H1 (cell line): Measurements from ENCODE around the gene RRP1. TPM values are rescaled to one million over a fixed set of nuclear protein-coding genes. Genes with fewer than 3 reads are reported as not detected.

Experiments used
- CTCF ChIA-PET: fragments of 300-600 bp; sonication (Branson Sonifier 250); formaldehyde crosslinking; loops from one replicate; lab custom pipeline; 2021; ENCODE audit not compliant: partially characterized antibody; lab: Charles Lee
- POLR2A ChIA-PET: fragments of 300-600 bp; sonication (Branson Sonifier 250); formaldehyde crosslinking; loops from one replicate; lab custom pipeline; 2021; ENCODE audit warnings: inconsistent platforms; ENCODE audit not compliant: partially characterized antibody; lab: Charles Lee
- DNase-seq, 2 experiments: peaks; one replicate each; pipeline versions ENCODE4 v3.0.0 to v3.0.0-alpha.2; 2010 to 2022; ENCODE audit warnings: low spot score in 2 of 2, low read depth in 1 of 2, mixed read lengths in 1 of 2
- FAIRE-seq: peaks from 2 replicates; lab custom pipeline; 2011; peaks lifted over from hg19 to GRCh38; lab: Jason Lieb, UNC
- H2AFZ ChIP-seq: 2 replicates; pipeline ENCODE4 v1.8.1; 2012; ENCODE audit warnings: low read length, inconsistent platforms
- H2AK5ac ChIP-seq: 2 replicates; pipeline ENCODE4 v1.6.1; 2013; ENCODE audit warnings: low read depth, low read length
- H2BK120ac ChIP-seq: replicated peaks from 2 replicates; pipeline ENCODE3; 2013; ENCODE audit warnings: low read depth, low read length, inconsistent platforms
- H2BK12ac ChIP-seq: 2 replicates; pipeline ENCODE4 v1.6.1; 2013; ENCODE audit warnings: low read depth, low read length
- H2BK15ac ChIP-seq: 2 replicates; pipeline ENCODE4 v1.6.1; 2013; ENCODE audit warnings: low read length
- H2BK20ac ChIP-seq: 2 replicates; pipeline ENCODE4 v1.6.1; 2013; ENCODE audit warnings: low read length
- H2BK5ac ChIP-seq: 2 replicates; pipeline ENCODE4 v1.6.1; 2013; ENCODE audit warnings: low read depth, low read length
- H3K14ac ChIP-seq: 2 replicates; pipeline ENCODE4 v1.6.1; 2013; ENCODE audit warnings: inconsistent platforms; ENCODE audit not compliant: insufficient read length
- H3K18ac ChIP-seq: 2 replicates; pipeline ENCODE4 v1.6.1; 2013; ENCODE audit warnings: low read length; ENCODE audit errors: extremely low read depth
- H3K23ac ChIP-seq: 2 replicates; pipeline ENCODE4 v1.6.1; 2013; ENCODE audit warnings: inconsistent platforms; ENCODE audit not compliant: insufficient read length
- H3K23me2 ChIP-seq: 2 replicates; pipeline ENCODE4 v1.6.1; 2013; ENCODE audit warnings: low read depth, low read length
- H3K27ac ChIP-seq: 2 replicates; pipeline ENCODE4 v1.6.1; 2011; ENCODE audit warnings: low read depth, low read length, inconsistent platforms
- H3K27me3 ChIP-seq, 4 experiments: replicated peaks in 1 of 4; 1 replicate in 1 of 4; 2 replicates in 3 of 4; pipeline versions ENCODE4 v1.6.1 to v1.8.1; 2011 to 2013; ENCODE audit warnings: low read length in 3 of 4, mild to moderate bottlenecking in 3 of 4, inconsistent platforms in 2 of 4, mixed read lengths in 2 of 4, moderate library complexity in 1 of 4; ENCODE audit not compliant: control insufficient read depth in 3 of 4, insufficient read depth in 3 of 4; ENCODE audit errors: extremely low read depth in 1 of 4
- H3K36me3 ChIP-seq, 4 experiments: 2 replicates each; pipeline versions ENCODE4 v1.6.1 to v1.8.1; 2011 to 2013; ENCODE audit warnings: mild to moderate bottlenecking in 4 of 4, low read length in 3 of 4, moderate library complexity in 2 of 4, control low read depth in 1 of 4, inconsistent platforms in 1 of 4; ENCODE audit not compliant: insufficient read depth in 4 of 4, control insufficient read depth in 2 of 4
- H3K4ac ChIP-seq: replicated peaks from 2 replicates; pipeline ENCODE3; 2013; ENCODE audit warnings: low read length, low read depth, mixed read lengths, inconsistent platforms; ENCODE audit not compliant: insufficient read length
- H3K4me1 ChIP-seq, 4 experiments: replicated peaks in 1 of 4; 1 replicate in 1 of 4; 2 replicates in 3 of 4; pipeline versions ENCODE4 v1.6.1 to v1.8.1; 2011 to 2013; ENCODE audit warnings: low read length in 3 of 4, inconsistent platforms in 2 of 4, mixed read lengths in 1 of 4; ENCODE audit not compliant: insufficient read depth in 4 of 4, control insufficient read depth in 3 of 4
- H3K4me2 ChIP-seq, 2 experiments: 2 replicates each; pipeline versions ENCODE4 v1.6.1 to v1.8.1; 2011 to 2013; ENCODE audit warnings: low read depth in 2 of 2, low read length in 2 of 2, control low read depth in 1 of 2, inconsistent platforms in 1 of 2, mild to moderate bottlenecking in 1 of 2; ENCODE audit not compliant: insufficient read depth in 1 of 2
- H3K4me3 ChIP-seq, 4 experiments: fragments of 200-600, 300-600 bp in 1 of 4; sonication (generic), shearing (Covaris generic), sonication (Bioruptor Twin) in 1 of 4; 2 replicates each; pipeline versions ENCODE4 v1.5.1 to v1.8.1; 2011 to 2016; ENCODE audit warnings: low read length in 4 of 4, low read depth in 3 of 4, control low read depth in 2 of 4, inconsistent platforms in 2 of 4, mild to moderate bottlenecking in 2 of 4, mixed read lengths in 1 of 4, moderate library complexity in 1 of 4; ENCODE audit not compliant: insufficient read depth in 2 of 4; ENCODE audit errors: extremely low read depth in 1 of 4
- H3K56ac ChIP-seq: replicated peaks from 2 replicates; pipeline ENCODE3; 2013; ENCODE audit warnings: low read depth, mild to moderate bottlenecking, mixed read lengths, low read length, inconsistent platforms; ENCODE audit not compliant: insufficient read length
- H3K79me1 ChIP-seq: 2 replicates; pipeline ENCODE4 v1.6.1; 2013; ENCODE audit warnings: low read depth, low read length, control low read depth
- H3K79me2 ChIP-seq, 2 experiments: 2 replicates each; pipeline versions ENCODE4 v1.6.1 to v1.8.1; 2012 to 2013; ENCODE audit warnings: low read length in 2 of 2, mild to moderate bottlenecking in 2 of 2, inconsistent platforms in 1 of 2; ENCODE audit not compliant: insufficient read depth in 2 of 2, control insufficient read depth in 1 of 2
- H3K9ac ChIP-seq, 4 experiments: replicated peaks in 1 of 4; 1 replicate in 1 of 4; 2 replicates in 3 of 4; pipeline versions ENCODE4 v1.6.1 to v1.8.1; 2011 to 2013; ENCODE audit warnings: low read depth in 3 of 4, low read length in 3 of 4, control low read depth in 2 of 4, mild to moderate bottlenecking in 2 of 4, moderate library complexity in 2 of 4, inconsistent platforms in 1 of 4; ENCODE audit errors: extremely low read depth in 1 of 4
- H3K9me3 ChIP-seq, 2 experiments: 2 replicates each; pipeline versions ENCODE4 v1.6.1 to v1.8.1; 2012 to 2013; ENCODE audit warnings: mild to moderate bottlenecking in 2 of 2, moderate library complexity in 2 of 2, control low read depth in 1 of 2, inconsistent platforms in 1 of 2, low read depth in 1 of 2, low read length in 1 of 2, mixed read lengths in 1 of 2; ENCODE audit not compliant: insufficient read depth in 2 of 2
- H4K20me1 ChIP-seq, 2 experiments: replicated peaks in 1 of 2; 2 replicates each; pipeline versions ENCODE3 to v1.8.1; 2011 to 2013; ENCODE audit warnings: inconsistent platforms in 2 of 2, low read length in 2 of 2, mild to moderate bottlenecking in 1 of 2; ENCODE audit not compliant: insufficient read depth in 2 of 2, control insufficient read depth in 1 of 2
- H4K5ac ChIP-seq: 2 replicates; pipeline ENCODE4 v1.6.1; 2013; ENCODE audit warnings: low read length, low read depth, mixed read lengths, inconsistent platforms; ENCODE audit not compliant: insufficient read length
- H4K8ac ChIP-seq: 2 replicates; pipeline ENCODE4 v1.8.0; 2013; ENCODE audit warnings: mild to moderate bottlenecking, moderate library complexity, low read length, inconsistent platforms; ENCODE audit not compliant: insufficient read depth; ENCODE audit errors: extremely low read depth
- H4K91ac ChIP-seq: replicated peaks from 2 replicates; pipeline ENCODE3; 2013; ENCODE audit warnings: low read length, mixed read lengths, inconsistent platforms; ENCODE audit not compliant: insufficient read length
- RAD21 ChIP-seq, 2 experiments: IDR thresholded peaks in 1 of 2; conservative IDR thresholded peaks in 1 of 2; 2 replicates each; pipeline ENCODE4 v1.6.1; 2011; ENCODE audit warnings: low read depth in 2 of 2, low read length in 2 of 2, improper control_type of control experiment in 1 of 2, inconsistent platforms in 1 of 2, mild to moderate bottlenecking in 1 of 2, moderate library complexity in 1 of 2
- SAP30 ChIP-seq: fragments of 300-600 bp; sonication (generic); IDR thresholded peaks from 2 replicates; pipeline ENCODE4 v1.7.1; 2012; ENCODE audit warnings: low read length, moderate library complexity, mild to moderate bottlenecking, inconsistent platforms; ENCODE audit not compliant: insufficient read depth, insufficient replicate concordance
- SP1 ChIP-seq: IDR thresholded peaks from 2 replicates; pipeline ENCODE4 v1.6.1; 2011; ENCODE audit warnings: low read depth, low read length
- SRF ChIP-seq: IDR thresholded peaks from 2 replicates; pipeline ENCODE4 v1.6.1; 2011; ENCODE audit warnings: mild to moderate bottlenecking, low read depth, low read length, moderate library complexity
- TAF1 ChIP-seq: IDR thresholded peaks from 2 replicates; pipeline ENCODE4 v1.6.1; 2011; ENCODE audit warnings: mild to moderate bottlenecking, low read depth, low read length
- TBP ChIP-seq: IDR thresholded peaks from 2 replicates; pipeline ENCODE4 v1.6.1; 2011; ENCODE audit warnings: low read depth, low read length, improper control_type of control experiment
- YY1 ChIP-seq: IDR thresholded peaks from 2 replicates; pipeline ENCODE4 v1.6.1; 2011; ENCODE audit warnings: low read depth, mild to moderate bottlenecking, low read length
- WGBS, 2 experiments: shearing (Covaris generic) in 1 of 2; methylation state at CpG; one replicate each; pipeline versions ENCODE4 v1.1.6 to v1.1.7; 2013 to 2015; ENCODE audit warnings: low lambda C conversion rate in 2 of 2, mixed read lengths in 2 of 2, inconsistent platforms in 1 of 2, low coverage in 1 of 2, missing lambda C conversion rate in 1 of 2; ENCODE audit not compliant: insufficient replicate concordance in 2 of 2, insufficient coverage in 1 of 2, insufficient read length in 1 of 2; ENCODE audit errors: extremely low coverage in 1 of 2, missing lambda C conversion rate in 1 of 2; 5-methylcytosine and 5-hydroxymethylcytosine counted together
- polyA plus RNA-seq, 7 experiments: library from polyadenylated mRNA; depleted of rRNA in 3 of 7; stranded (reverse) in 5 of 7; unstranded in 2 of 7; fragments of >200 nt in 5 of 7; fragments of 200-250 nt in 2 of 7; gene quantifications; 1 replicate in 5 of 7; 2 replicates in 1 of 7; 4 replicates in 1 of 7; pipeline versions ENCODE4 v1.2.1 to v1.2.3, GENCODE V29; 2011 to 2013; ENCODE audit warnings: missing spikeins in 2 of 7, mixed read lengths in 2 of 7
- total RNA-seq: library from RNA; stranded (reverse); fragmentation: NEBNext Ultra II Directional; extraction: Animal tissue kit (Norgen Biotek cat#: 25700); gene quantifications from 2 replicates; pipeline ENCODE4 v1.2.1, GENCODE V29; 2021
- TF ChIP-seq, protein P1 (sequence below): IDR thresholded peaks from 2 replicates; pipeline ENCODE4 v1.6.1; 2012; ENCODE audit warnings: low read length, inconsistent platforms
- TF ChIP-seq, protein P2 (sequence below): IDR thresholded peaks from 2 replicates; pipeline ENCODE4 v1.6.1; 2011; ENCODE audit warnings: low read length, improper control_type of control experiment

RRP1 gene
- total and polyA plus RNA-seq, 2 of the 8 experiments (the other 6 are each of a cell fraction or from before 2014, with no cell fraction given), result 11.6 to 55.2 TPM

DNA sequence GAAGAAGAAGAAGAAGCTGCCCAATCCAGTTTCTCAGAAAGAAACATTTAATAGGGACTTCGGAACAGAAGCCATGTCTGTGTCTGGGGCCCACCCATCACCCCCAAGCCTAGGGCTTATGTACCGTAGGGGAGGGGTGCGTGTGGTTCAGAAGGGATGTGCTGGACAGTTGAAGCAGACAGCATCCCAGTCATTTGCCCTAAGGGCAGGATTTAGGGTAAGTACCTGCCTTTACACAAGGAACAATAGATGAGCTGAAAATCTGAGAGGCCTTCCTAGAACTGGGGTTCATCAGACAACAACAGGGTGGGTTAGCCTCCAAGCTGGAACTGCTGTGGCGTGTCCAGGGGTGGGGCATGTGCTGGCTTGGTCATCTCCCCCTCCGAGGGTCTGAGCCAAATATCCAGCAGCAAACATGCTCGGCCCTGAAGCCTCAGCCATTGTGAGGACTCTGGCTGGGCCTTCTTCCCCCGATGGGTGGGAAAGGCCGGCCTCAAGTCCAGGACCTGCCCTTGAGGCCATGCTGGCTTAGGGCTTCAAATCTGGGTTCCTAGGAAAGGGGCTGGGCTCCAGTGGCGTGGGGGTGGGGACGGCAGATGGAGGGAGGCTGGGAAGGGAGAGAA lies 25.4 kb upstream of the RRP1 start:
- H2AFZ ChIP-seq, result no peak overlapping the region
- no peak overlapping the region for H4K5ac ChIP-seq
- no peaks in the 10 kb centered on the region for H3K79me1 ChIP-seq
- H3K27ac ChIP-seq, result no peak overlapping the region
- H2BK5ac ChIP-seq, result no peak overlapping the region
- H3K36me3 ChIP-seq, result peaks cover 0 to 4% (median 0%) of the 10 kb centered on the region in 4 experiments; a peak in 3 of 8 replicates
- no peaks in the 10 kb centered on the region for H3K27me3 ChIP-seq
- H3K4me2 ChIP-seq, result no peak overlapping the region
- no peak overlapping the region for H2BK15ac ChIP-seq
- H2BK120ac ChIP-seq, result no peak overlapping the region
- no peak overlapping the region for H4K91ac ChIP-seq
- DNase-seq (no peak), FAIRE-seq (no peak)
- no peak overlapping the region for H3K4ac ChIP-seq
- no peak overlapping the region for H3K4me3 ChIP-seq
- H3K14ac ChIP-seq, result no peak overlapping the region
- no peak overlapping the region for H4K8ac ChIP-seq
- no peak overlapping the region for H3K23ac ChIP-seq
- H3K4me1 ChIP-seq, result peaks cover 0 to 14% (median 9%) of the 10 kb centered on the region in 4 experiments; a peak in 6 of 7 replicates
- H3K56ac ChIP-seq, result no peak overlapping the region
- no peak overlapping the region for H3K9ac ChIP-seq
- no peak overlapping the region for H3K18ac ChIP-seq
- no peak overlapping the region for H2AK5ac ChIP-seq
- no peaks in the 10 kb centered on the region for H3K9me3 ChIP-seq
- H2BK20ac ChIP-seq, result no peak overlapping the region
- no peaks in the 10 kb centered on the region for H3K23me2 ChIP-seq
- 91% methylated on average over 10 of the region's 10 CpGs; no CpG with 5 or more reads in 1 of the 2 experiments for WGBS, 2 experiments
- H3K79me2 ChIP-seq, result no peaks in the 10 kb centered on the region
- H4K20me1 ChIP-seq, result peaks cover 0 to 6% of the 10 kb centered on the region in 2 experiments
- ChIA-PET CTCF (no interaction called here), POLR2A (interaction anchor here (1.1 to 3.4 kb wide), 3 partner anchors 9 to 15 kb away, joined by 3 to 28 read pairs (median 5); no protein-coding TSS in a partner anchor)
- H2BK12ac ChIP-seq, result no peak overlapping the region
- TF ChIP-seq, protein P1, sequence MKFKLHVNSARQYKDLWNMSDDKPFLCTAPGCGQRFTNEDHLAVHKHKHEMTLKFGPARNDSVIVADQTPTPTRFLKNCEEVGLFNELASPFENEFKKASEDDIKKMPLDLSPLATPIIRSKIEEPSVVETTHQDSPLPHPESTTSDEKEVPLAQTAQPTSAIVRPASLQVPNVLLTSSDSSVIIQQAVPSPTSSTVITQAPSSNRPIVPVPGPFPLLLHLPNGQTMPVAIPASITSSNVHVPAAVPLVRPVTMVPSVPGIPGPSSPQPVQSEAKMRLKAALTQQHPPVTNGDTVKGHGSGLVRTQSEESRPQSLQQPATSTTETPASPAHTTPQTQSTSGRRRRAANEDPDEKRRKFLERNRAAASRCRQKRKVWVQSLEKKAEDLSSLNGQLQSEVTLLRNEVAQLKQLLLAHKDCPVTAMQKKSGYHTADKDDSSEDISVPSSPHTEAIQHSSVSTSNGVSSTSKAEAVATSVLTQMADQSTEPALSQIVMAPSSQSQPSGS, result no peak
- no peak for TF ChIP-seq SAP30
- no peak for TF ChIP-seq RAD21 (IDR thresholded peaks at IDR 0.05 in 1 of 2, conservative IDR thresholded peaks at IDR 0.05 in 1 of 2; ENCODE audit: low read depth in 2 of 2, low read length in 2 of 2)
- TF ChIP-seq, protein P2, sequence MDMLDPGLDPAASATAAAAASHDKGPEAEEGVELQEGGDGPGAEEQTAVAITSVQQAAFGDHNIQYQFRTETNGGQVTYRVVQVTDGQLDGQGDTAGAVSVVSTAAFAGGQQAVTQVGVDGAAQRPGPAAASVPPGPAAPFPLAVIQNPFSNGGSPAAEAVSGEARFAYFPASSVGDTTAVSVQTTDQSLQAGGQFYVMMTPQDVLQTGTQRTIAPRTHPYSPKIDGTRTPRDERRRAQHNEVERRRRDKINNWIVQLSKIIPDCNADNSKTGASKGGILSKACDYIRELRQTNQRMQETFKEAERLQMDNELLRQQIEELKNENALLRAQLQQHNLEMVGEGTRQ, result no peak
- no peak for TF ChIP-seq YY1
- TF ChIP-seq SRF, result no peak
- TF ChIP-seq SP1, result no peak
- no peak for TF ChIP-seq TBP
- TF ChIP-seq TAF1, result no peak
